Karpas-422 (cell line): ENCODE data around the gene HMGCLL1. TPM values are rescaled to one million over a fixed set of nuclear protein-coding genes. Genes with fewer than 3 reads are reported as not detected.

Experiments
- DNase-seq: peaks from one replicate; pipeline ENCODE4 v3.0.0-alpha.2; 2015
- H2AFZ ChIP-seq: fragments of 200-600 bp; sonication (generic); 2 replicates; pipeline ENCODE4 v1.6.1; 2014; ENCODE audit warnings: antibody characterized with exemption, low read length, mixed read lengths
- H3K27ac ChIP-seq: fragments of 200-600 bp; sonication (generic); 2 replicates; pipeline ENCODE4 v1.5.1; 2014; ENCODE audit warnings: mild to moderate bottlenecking, low read length, moderate library complexity
- H3K27me3 ChIP-seq: fragments of 200-600 bp; sonication (generic); 2 replicates; pipeline ENCODE4 v1.6.1; 2014; ENCODE audit warnings: low read length, mixed read lengths
- H3K36me3 ChIP-seq: fragments of 200-600 bp; sonication (generic); 2 replicates; pipeline ENCODE4 v1.6.1; 2014; ENCODE audit warnings: low read length, mixed read lengths; ENCODE audit not compliant: insufficient read depth
- H3K4me1 ChIP-seq: fragments of 200-600 bp; sonication (generic); 2 replicates; pipeline ENCODE4 v1.6.1; 2014; ENCODE audit warnings: mild to moderate bottlenecking, low read length, mixed read lengths
- H3K4me2 ChIP-seq: fragments of 200-600 bp; sonication (generic); 2 replicates; pipeline ENCODE4 v1.6.1; 2014; ENCODE audit warnings: low read length, low read depth, mild to moderate bottlenecking; ENCODE audit not compliant: poor library complexity, severe bottlenecking
- H3K4me3 ChIP-seq: fragments of 200-600 bp; sonication (generic); 2 replicates; pipeline ENCODE4 v1.5.1; 2014; ENCODE audit warnings: mild to moderate bottlenecking, antibody characterized with exemption, low read length, mixed read lengths
- H3K79me2 ChIP-seq: fragments of 200-600 bp; sonication (generic); 2 replicates; pipeline ENCODE4 v1.6.1; 2014; ENCODE audit warnings: mild to moderate bottlenecking, low read length, mixed read lengths
- H3K9ac ChIP-seq: fragments of 200-600 bp; sonication (generic); 2 replicates; pipeline ENCODE4 v1.6.0; 2014; ENCODE audit warnings: low read length
- H3K9me2 ChIP-seq: fragments of 200-600 bp; sonication (generic), shearing (Covaris generic); replicated peaks from 2 replicates; pipeline ENCODE4 v1.6.0; 2014; ENCODE audit warnings: mild to moderate bottlenecking, low read length, moderate library complexity; ENCODE audit not compliant: insufficient read depth
- H3K9me3 ChIP-seq: fragments of 300-700, 200-600 bp; sonication (generic); 2 replicates; pipeline ENCODE4 v1.6.1; 2014; ENCODE audit warnings: low read length, mixed read lengths
- H4K20me1 ChIP-seq: fragments of 200-600 bp; sonication (generic); 2 replicates; pipeline ENCODE4 v1.6.1; 2014; ENCODE audit warnings: mild to moderate bottlenecking, antibody characterized with exemption, low read length, low read depth; ENCODE audit not compliant: insufficient read depth
- total RNA-seq: library from RNA; depleted of rRNA; stranded (reverse); fragments of >200 nt; shearing (Covaris generic); gene quantifications from 2 replicates; pipeline ENCODE4 v1.2.3, GENCODE V29; 2014; ENCODE audit warnings: low replicate concordance

HMGCLL1 gene
- total RNA-seq, 1 experiment from 2014 or later = not detected

GRCh38 chr6:55423933-55424332, 155.1 kb downstream of the HMGCLL1 start:
- Histone ChIP-seq H3K27ac (no peak overlapping the region), H3K4me1 (no peaks in the 10 kb centered on the region), H3K36me3 (no peaks in the 10 kb centered on the region), H3K79me2 (no peaks in the 10 kb centered on the region), H3K9me3 (no peaks in the 10 kb centered on the region), H4K20me1 (no peaks in the 10 kb centered on the region), H3K9ac (no peak overlapping the region), H2AFZ (no peak overlapping the region), H3K9me2 (no peaks in the 10 kb centered on the region), H3K27me3 (no peaks in the 10 kb centered on the region), H3K4me2 (no peak overlapping the region), H3K4me3 (no peak overlapping the region)
- no peak for DNase-seq

- Histone ChIP-seq H3K36me3 (no peaks in the 10 kb centered on the region), H3K27ac (no peak overlapping the region), H3K4me1 (no peaks in the 10 kb centered on the region), H3K4me3 (no peak overlapping the region), H3K9ac (no peak overlapping the region), H4K20me1 (no peaks in the 10 kb centered on the region), H3K9me2 (no peaks in the 10 kb centered on the region), H3K27me3 (no peaks in the 10 kb centered on the region), H2AFZ (no peak overlapping the region), H3K4me2 (no peak overlapping the region), H3K79me2 (no peaks in the 10 kb centered on the region), H3K9me3 (no peaks in the 10 kb centered on the region)
- no peak for DNase-seq
Measured at GRCh38 chr6:55410674-55411073, 168.3 kb downstream of the HMGCLL1 start.

GRCh38 chr6:55405474-55406235, 173.3 kb downstream of the HMGCLL1 start:
- no peak overlapping the region for H3K4me2 ChIP-seq
- H3K9me2 ChIP-seq = no peaks in the 10 kb centered on the region
- no peaks in the 10 kb centered on the region for H3K4me1 ChIP-seq
- no peak overlapping the region for H2AFZ ChIP-seq
- no peak overlapping the region for H3K27ac ChIP-seq
- no peak for DNase-seq
- no peak overlapping the region for H3K9ac ChIP-seq
- H3K79me2 ChIP-seq = no peaks in the 10 kb centered on the region
- no peak overlapping the region for H3K4me3 ChIP-seq
- H3K9me3 ChIP-seq = no peaks in the 10 kb centered on the region
- H3K36me3 ChIP-seq = no peaks in the 10 kb centered on the region
- H3K27me3 ChIP-seq = no peaks in the 10 kb centered on the region
- H4K20me1 ChIP-seq = no peaks in the 10 kb centered on the region

GRCh38 chr6:55399351-55399750, 179.6 kb downstream of the HMGCLL1 start:
- Histone ChIP-seq H3K27me3 (no peaks in the 10 kb centered on the region), H3K27ac (no peak overlapping the region), H3K9ac (no peak overlapping the region), H3K4me2 (no peak overlapping the region), H3K36me3 (no peaks in the 10 kb centered on the region), H3K79me2 (no peaks in the 10 kb centered on the region), H3K9me2 (no peaks in the 10 kb centered on the region), H3K4me1 (no peaks in the 10 kb centered on the region), H3K9me3 (no peaks in the 10 kb centered on the region), H4K20me1 (no peaks in the 10 kb centered on the region), H3K4me3 (no peak overlapping the region), H2AFZ (no peak overlapping the region)
- no peak for DNase-seq

GRCh38 chr6:55397986-55398385, 181.0 kb downstream of the HMGCLL1 start:
- H3K4me3 ChIP-seq = no peak overlapping the region
- H3K79me2 ChIP-seq = no peaks in the 10 kb centered on the region
- H3K27ac ChIP-seq = no peak overlapping the region
- no peak overlapping the region for H3K9ac ChIP-seq
- no peaks in the 10 kb centered on the region for H3K27me3 ChIP-seq
- no peak overlapping the region for H3K4me2 ChIP-seq
- H3K9me2 ChIP-seq = no peaks in the 10 kb centered on the region
- H3K4me1 ChIP-seq = no peaks in the 10 kb centered on the region
- no peaks in the 10 kb centered on the region for H4K20me1 ChIP-seq
- H3K36me3 ChIP-seq = no peaks in the 10 kb centered on the region
- DNase-seq = no peak
- no peak overlapping the region for H2AFZ ChIP-seq
- H3K9me3 ChIP-seq = no peaks in the 10 kb centered on the region

- H3K36me3 ChIP-seq = no peaks in the 10 kb centered on the region
- H4K20me1 ChIP-seq = no peaks in the 10 kb centered on the region
- H3K4me3 ChIP-seq = no peak overlapping the region
- H3K4me1 ChIP-seq = no peaks in the 10 kb centered on the region
- no peaks in the 10 kb centered on the region for H3K79me2 ChIP-seq
- no peak overlapping the region for H3K4me2 ChIP-seq
- DNase-seq = no peak
- no peaks in the 10 kb centered on the region for H3K9me3 ChIP-seq
- H2AFZ ChIP-seq = no peak overlapping the region
- no peak overlapping the region for H3K9ac ChIP-seq
- H3K27ac ChIP-seq = no peak overlapping the region
- no peaks in the 10 kb centered on the region for H3K9me2 ChIP-seq
- no peaks in the 10 kb centered on the region for H3K27me3 ChIP-seq
Measured at GRCh38 chr6:55395871-55396270, 183.1 kb downstream of the HMGCLL1 start.

- H3K4me1 ChIP-seq = no peaks in the 10 kb centered on the region
- H3K27ac ChIP-seq = no peak overlapping the region
- H4K20me1 ChIP-seq = no peaks in the 10 kb centered on the region
- DNase-seq = no peak
- H3K4me2 ChIP-seq = no peak overlapping the region
- no peaks in the 10 kb centered on the region for H3K27me3 ChIP-seq
- no peaks in the 10 kb centered on the region for H3K36me3 ChIP-seq
- no peaks in the 10 kb centered on the region for H3K9me3 ChIP-seq
- H3K9me2 ChIP-seq = no peaks in the 10 kb centered on the region
- H3K9ac ChIP-seq = no peak overlapping the region
- H2AFZ ChIP-seq = no peak overlapping the region
- H3K4me3 ChIP-seq = no peak overlapping the region
- H3K79me2 ChIP-seq = no peaks in the 10 kb centered on the region
Measured at GRCh38 chr6:55388211-55388610, 190.8 kb downstream of the HMGCLL1 start.
